ENCODE data around the gene ILK.

ILK gene

DNA sequence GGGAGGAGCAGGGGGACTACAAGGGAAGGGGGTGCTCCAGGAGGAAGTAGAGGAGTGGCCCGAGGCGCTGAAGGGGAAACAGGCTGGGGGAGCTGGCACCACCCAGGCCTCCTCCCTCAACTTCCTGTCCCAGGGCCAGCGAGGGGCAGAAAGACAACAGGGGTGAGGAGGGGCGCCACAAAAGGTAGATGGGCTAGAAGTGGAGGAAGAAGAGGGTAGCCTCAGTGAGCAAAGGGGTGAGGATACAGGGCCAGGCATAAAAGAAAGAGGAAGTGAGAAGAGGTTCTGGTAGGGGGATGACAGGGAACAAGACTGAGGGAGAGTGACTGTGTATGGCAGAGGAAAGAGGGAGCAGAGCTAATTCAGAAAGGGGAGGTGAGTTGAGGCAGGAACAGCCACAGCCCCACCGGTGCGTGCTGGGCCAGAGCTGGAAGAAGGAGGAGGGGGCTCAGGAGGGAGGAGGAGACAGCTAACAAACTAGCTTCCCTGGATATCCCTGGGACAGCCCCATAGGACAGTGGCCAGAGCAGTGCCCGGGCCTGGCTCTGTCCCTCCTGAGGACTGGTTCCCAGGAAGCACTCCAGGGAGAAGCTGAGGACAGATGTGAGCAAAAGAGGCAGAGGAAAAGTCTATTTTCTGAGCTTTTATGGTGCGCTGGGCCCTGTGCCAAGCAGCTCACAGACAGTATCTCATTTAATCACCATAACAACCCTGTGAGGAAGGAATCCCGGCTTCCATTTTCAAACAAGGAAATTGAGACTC, 43.5 kb downstream of the ILK start:
- Histone ChIP-seq H3K9me3 (ENCODE audit: control insufficient read depth in 5 of 5, low read length in 5 of 5) (no peaks in the 10 kb centered on the region), H3K9ac (ENCODE audit: low read length in 5 of 5) (peak overlapping the region in 3 of 5 donors; percentile 9 to 39 (median 34)), H3K27ac (ENCODE audit: low read depth, low read length) (peak overlapping the region; percentile 80), H3K4me1 (ENCODE audit: control insufficient read depth in 5 of 5, insufficient read depth in 5 of 5, low read length in 5 of 5) (peaks cover 9 to 50% (median 30%) of the 10 kb centered on the region in 5 donors), H3K4me3 (ENCODE audit: low read depth in 1 of 5, low read length in 5 of 5) (peak overlapping the region in 1 of 5 donors; percentile 35), H3K36me3 (ENCODE audit: control insufficient read depth in 5 of 5, insufficient read depth in 5 of 5, low read length in 5 of 5) (peaks cover 0 to 5% (median 0%) of the 10 kb centered on the region in 5 donors), H3K27me3 (ENCODE audit: control insufficient read depth in 5 of 5, insufficient read depth in 4 of 5, low read length in 5 of 5) (peaks cover 0 to 3% (median 0%) of the 10 kb centered on the region in 5 donors)

GRCh38 chr11:6647836-6648235, 44.3 kb downstream of the ILK start:
- Histone ChIP-seq H3K27me3 (ENCODE audit: control insufficient read depth in 5 of 5, insufficient read depth in 4 of 5, low read length in 5 of 5) (peaks cover 0 to 3% (median 0%) of the 10 kb centered on the region in 5 donors), H3K9me3 (ENCODE audit: control insufficient read depth in 5 of 5, low read length in 5 of 5) (no peaks in the 10 kb centered on the region), H3K36me3 (ENCODE audit: control insufficient read depth in 5 of 5, insufficient read depth in 5 of 5, low read length in 5 of 5) (peaks cover 0 to 5% (median 0%) of the 10 kb centered on the region in 5 donors), H3K27ac (ENCODE audit: low read depth, low read length) (peak overlapping the region; percentile 80), H3K4me1 (ENCODE audit: control insufficient read depth in 5 of 5, insufficient read depth in 5 of 5, low read length in 5 of 5) (peaks cover 9 to 58% (median 30%) of the 10 kb centered on the region in 5 donors), H3K9ac (ENCODE audit: low read length in 5 of 5) (no peak overlapping the region), H3K4me3 (ENCODE audit: low read depth in 1 of 5, low read length in 5 of 5) (no peak overlapping the region)

- Histone ChIP-seq H3K9ac (ENCODE audit: low read length in 5 of 5) (no peak overlapping the region), H3K36me3 (ENCODE audit: control insufficient read depth in 5 of 5, insufficient read depth in 5 of 5, low read length in 5 of 5) (peaks cover 0 to 5% (median 0%) of the 10 kb centered on the region in 5 donors), H3K27ac (ENCODE audit: low read depth, low read length) (peak overlapping the region; percentile 80), H3K4me3 (ENCODE audit: low read depth in 1 of 5, low read length in 5 of 5) (no peak overlapping the region), H3K9me3 (ENCODE audit: control insufficient read depth in 5 of 5, low read length in 5 of 5) (no peaks in the 10 kb centered on the region), H3K27me3 (ENCODE audit: control insufficient read depth in 5 of 5, insufficient read depth in 4 of 5, low read length in 5 of 5) (peaks cover 0 to 3% (median 0%) of the 10 kb centered on the region in 5 donors), H3K4me1 (ENCODE audit: control insufficient read depth in 5 of 5, insufficient read depth in 5 of 5, low read length in 5 of 5) (peaks cover 9 to 64% (median 30%) of the 10 kb centered on the region in 5 donors)
Measured at GRCh38 chr11:6648501-6648900, 44.9 kb downstream of the ILK start.

DNA sequence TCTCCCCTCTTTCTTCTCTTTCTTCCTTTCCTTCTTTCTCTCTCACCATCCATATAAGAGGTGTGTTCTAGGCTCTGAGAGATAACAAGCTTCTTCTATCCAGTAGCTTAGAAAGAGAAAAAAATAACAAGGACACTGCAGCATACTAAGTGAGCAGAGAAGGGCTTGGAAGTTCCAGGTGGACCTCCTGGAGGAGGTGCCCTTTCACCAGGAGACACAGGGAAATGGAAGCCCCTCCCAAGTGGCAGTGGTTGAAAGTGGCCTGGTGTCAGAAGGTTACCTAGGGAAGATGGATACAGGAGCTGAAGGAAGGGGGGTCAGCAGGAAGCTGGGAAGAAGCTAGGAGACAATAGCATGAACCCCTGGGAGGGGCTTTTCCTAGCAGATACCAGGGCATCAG, 46.5 kb downstream of the ILK start:
- Histone ChIP-seq H3K9me3 (ENCODE audit: control insufficient read depth in 5 of 5, low read length in 5 of 5) (no peaks in the 10 kb centered on the region), H3K4me1 (ENCODE audit: control insufficient read depth in 5 of 5, insufficient read depth in 5 of 5, low read length in 5 of 5) (peaks cover 12 to 77% (median 36%) of the 10 kb centered on the region in 5 donors), H3K4me3 (ENCODE audit: low read depth in 1 of 5, low read length in 5 of 5) (no peak overlapping the region), H3K27me3 (ENCODE audit: control insufficient read depth in 5 of 5, insufficient read depth in 4 of 5, low read length in 5 of 5) (peaks cover 0 to 3% (median 0%) of the 10 kb centered on the region in 5 donors), H3K9ac (ENCODE audit: low read length in 5 of 5) (no peak overlapping the region), H3K27ac (ENCODE audit: low read depth, low read length) (peak overlapping the region; percentile 15), H3K36me3 (ENCODE audit: control insufficient read depth in 5 of 5, insufficient read depth in 5 of 5, low read length in 5 of 5) (peaks cover 0 to under 1% (median 0%) of the 10 kb centered on the region in 5 donors)

DNA sequence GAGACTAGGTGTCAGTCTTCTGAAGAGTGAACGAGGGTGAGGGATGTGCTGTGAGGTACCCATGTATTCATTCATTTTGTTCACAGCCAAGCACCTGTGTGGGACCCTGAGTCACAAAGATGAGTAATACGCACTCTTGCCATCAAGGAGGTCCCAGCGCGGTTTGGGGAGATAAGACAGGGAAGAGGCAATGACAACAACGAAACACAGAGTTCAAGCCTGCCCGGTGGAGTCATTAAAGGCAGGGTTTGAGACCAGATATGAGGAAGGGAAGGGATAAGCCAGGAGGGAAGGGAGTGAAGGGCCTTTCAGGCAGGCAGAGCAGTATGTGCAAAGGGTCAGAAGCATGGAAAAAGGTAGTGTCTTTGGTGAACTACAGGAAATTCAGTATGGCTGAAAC, 47.4 kb downstream of the ILK start:
- Histone ChIP-seq H3K27me3 (ENCODE audit: control insufficient read depth in 5 of 5, insufficient read depth in 4 of 5, low read length in 5 of 5) (peaks cover 0 to 3% (median 0%) of the 10 kb centered on the region in 5 donors), H3K27ac (ENCODE audit: low read depth, low read length) (peak overlapping the region; percentile 15), H3K4me1 (ENCODE audit: control insufficient read depth in 5 of 5, insufficient read depth in 5 of 5, low read length in 5 of 5) (peaks cover 8 to 68% (median 28%) of the 10 kb centered on the region in 5 donors), H3K9me3 (ENCODE audit: control insufficient read depth in 5 of 5, low read length in 5 of 5) (no peaks in the 10 kb centered on the region), H3K4me3 (ENCODE audit: low read depth in 1 of 5, low read length in 5 of 5) (no peak overlapping the region), H3K9ac (ENCODE audit: low read length in 5 of 5) (no peak overlapping the region), H3K36me3 (ENCODE audit: control insufficient read depth in 5 of 5, insufficient read depth in 5 of 5, low read length in 5 of 5) (no peaks in the 10 kb centered on the region)

- H3K36me3 ChIP-seq (ENCODE audit: control insufficient read depth in 5 of 5, insufficient read depth in 5 of 5, low read length in 5 of 5), result no peaks in the 10 kb centered on the region
- H3K9me3 ChIP-seq (ENCODE audit: control insufficient read depth in 5 of 5, low read length in 5 of 5), result no peaks in the 10 kb centered on the region
- H3K9ac ChIP-seq (ENCODE audit: low read length in 5 of 5), result no peak overlapping the region
- H3K27ac ChIP-seq (ENCODE audit: low read depth, low read length), result peak overlapping the region; percentile 14
- H3K27me3 ChIP-seq (ENCODE audit: control insufficient read depth in 5 of 5, insufficient read depth in 4 of 5, low read length in 5 of 5), result peaks cover 0 to 12% (median 5%) of the 10 kb centered on the region in 5 donors
- no peak overlapping the region for H3K4me3 ChIP-seq (ENCODE audit: low read depth in 1 of 5, low read length in 5 of 5)
- H3K4me1 ChIP-seq (ENCODE audit: control insufficient read depth in 5 of 5, insufficient read depth in 5 of 5, low read length in 5 of 5), result peaks cover 3 to 63% (median 16%) of the 10 kb centered on the region in 5 donors
Measured at GRCh38 chr11:6652182-6652581, 48.6 kb downstream of the ILK start.

DNA sequence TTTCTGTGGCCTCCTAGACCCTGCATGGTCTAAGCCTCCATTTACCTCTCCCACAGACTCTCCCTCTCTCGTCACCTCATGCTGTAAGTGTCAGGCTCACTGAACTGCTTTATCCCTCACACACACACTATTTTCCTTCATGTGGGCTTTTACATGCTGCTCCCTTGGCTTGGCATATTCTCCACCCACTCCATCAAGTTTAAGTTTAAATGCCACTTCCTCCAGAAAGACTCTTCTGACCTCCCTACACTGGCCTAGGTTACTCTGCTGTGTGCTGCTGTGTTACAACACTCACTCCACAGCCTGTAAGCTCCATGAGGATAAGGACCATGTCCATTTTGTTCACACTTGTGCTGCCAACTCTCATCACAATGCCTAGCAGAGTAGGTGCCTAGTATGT, 49.5 kb downstream of the ILK start:
- Histone ChIP-seq H3K36me3 (ENCODE audit: control insufficient read depth in 5 of 5, insufficient read depth in 5 of 5, low read length in 5 of 5) (no peaks in the 10 kb centered on the region), H3K27me3 (ENCODE audit: control insufficient read depth in 5 of 5, insufficient read depth in 4 of 5, low read length in 5 of 5) (peaks cover 0 to 12% (median 5%) of the 10 kb centered on the region in 5 donors), H3K9ac (ENCODE audit: low read length in 5 of 5) (no peak overlapping the region), H3K4me1 (ENCODE audit: control insufficient read depth in 5 of 5, insufficient read depth in 5 of 5, low read length in 5 of 5) (peaks cover 3 to 54% (median 9%) of the 10 kb centered on the region in 5 donors), H3K9me3 (ENCODE audit: control insufficient read depth in 5 of 5, low read length in 5 of 5) (no peaks in the 10 kb centered on the region), H3K27ac (ENCODE audit: low read depth, low read length) (peak overlapping the region; percentile 14), H3K4me3 (ENCODE audit: low read depth in 1 of 5, low read length in 5 of 5) (no peak overlapping the region)

DNA sequence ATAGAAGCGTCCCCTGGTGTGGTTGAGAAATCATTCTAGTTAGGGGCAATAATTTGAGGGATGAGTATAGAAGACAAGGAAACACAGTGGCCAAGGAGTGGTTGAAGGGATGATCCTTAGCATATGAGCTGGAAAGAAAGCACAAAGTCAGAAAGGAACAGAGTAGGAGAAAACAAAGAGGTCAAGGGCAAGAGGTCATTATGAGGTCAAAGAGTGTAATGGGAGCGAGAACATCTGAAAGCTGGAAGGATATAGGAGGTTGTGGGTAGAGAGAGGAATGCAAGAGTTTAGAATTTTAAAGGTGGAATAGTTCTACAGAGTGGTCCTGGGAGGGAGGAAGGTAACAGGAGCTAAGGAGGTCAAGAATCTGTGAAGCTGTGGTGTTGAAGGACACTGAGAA, 50.1 kb downstream of the ILK start:
- Histone ChIP-seq H3K36me3 (ENCODE audit: control insufficient read depth in 5 of 5, insufficient read depth in 5 of 5, low read length in 5 of 5) (no peaks in the 10 kb centered on the region), H3K9ac (ENCODE audit: low read length in 5 of 5) (no peak overlapping the region), H3K4me1 (ENCODE audit: control insufficient read depth in 5 of 5, insufficient read depth in 5 of 5, low read length in 5 of 5) (peaks cover 3 to 48% (median 6%) of the 10 kb centered on the region in 5 donors), H3K4me3 (ENCODE audit: low read depth in 1 of 5, low read length in 5 of 5) (no peak overlapping the region), H3K27me3 (ENCODE audit: control insufficient read depth in 5 of 5, insufficient read depth in 4 of 5, low read length in 5 of 5) (peaks cover 0 to 12% (median 5%) of the 10 kb centered on the region in 5 donors), H3K27ac (ENCODE audit: low read depth, low read length) (no peak overlapping the region), H3K9me3 (ENCODE audit: control insufficient read depth in 5 of 5, low read length in 5 of 5) (no peaks in the 10 kb centered on the region)

DNA sequence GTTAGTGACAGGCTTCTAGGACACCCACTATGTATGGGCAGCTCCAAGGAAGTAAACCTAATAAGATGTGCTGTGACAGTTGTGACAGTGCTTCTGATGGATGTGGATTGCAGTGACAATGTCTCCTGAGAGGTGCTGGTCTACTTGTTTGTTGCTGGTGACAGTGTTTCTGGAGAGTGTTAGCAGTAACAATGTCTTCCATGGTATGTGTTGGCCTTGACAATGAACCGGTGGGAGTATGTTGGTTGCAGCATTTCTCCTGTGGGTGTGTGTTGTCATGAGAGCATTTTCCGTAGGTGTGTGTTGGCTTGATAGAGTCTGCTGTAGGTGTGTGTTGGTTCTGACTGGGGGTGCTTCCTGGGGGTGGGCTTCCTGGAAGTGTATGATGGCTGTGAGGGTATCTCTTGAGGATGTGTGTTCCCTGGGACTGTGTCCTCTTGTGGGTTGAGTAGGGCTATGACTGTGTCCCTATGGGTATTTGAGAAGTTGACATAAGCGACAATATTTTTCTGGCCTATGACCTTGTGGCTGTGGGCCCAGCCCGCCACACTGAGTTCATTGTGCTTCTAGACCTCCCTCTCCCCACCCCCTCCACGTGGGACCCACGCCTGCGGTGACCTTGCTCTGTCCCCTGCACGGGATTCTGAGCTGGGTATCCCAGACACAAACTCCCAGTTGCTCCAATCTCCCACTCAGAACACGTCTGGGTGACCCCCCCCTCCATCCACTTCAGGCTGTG, 50.9 kb downstream of the ILK start:
- H3K4me1 ChIP-seq (ENCODE audit: control insufficient read depth in 5 of 5, insufficient read depth in 5 of 5, low read length in 5 of 5), result peaks cover 3 to 41% (median 6%) of the 10 kb centered on the region in 5 donors
- H3K9me3 ChIP-seq (ENCODE audit: control insufficient read depth in 5 of 5, low read length in 5 of 5), result no peaks in the 10 kb centered on the region
- peak overlapping the region; percentile 56 for H3K27ac ChIP-seq (ENCODE audit: low read depth, low read length)
- peak overlapping the region in 3 of 5 donors; percentile 55 to 62 (median 56) for H3K9ac ChIP-seq (ENCODE audit: low read length in 5 of 5)
- H3K27me3 ChIP-seq (ENCODE audit: control insufficient read depth in 5 of 5, insufficient read depth in 4 of 5, low read length in 5 of 5), result peaks cover 0 to 12% (median 5%) of the 10 kb centered on the region in 5 donors
- H3K4me3 ChIP-seq (ENCODE audit: low read depth in 1 of 5, low read length in 5 of 5), result peak overlapping the region; percentile 62 to 75 (median 66)
- no peaks in the 10 kb centered on the region for H3K36me3 ChIP-seq (ENCODE audit: control insufficient read depth in 5 of 5, insufficient read depth in 5 of 5, low read length in 5 of 5)
